Astrocyte (in vitro differentiated cells and primary cell): ENCODE data around the gene RNLS. TPM values are rescaled to one million over a fixed set of nuclear protein-coding genes. Genes with fewer than 3 reads are reported as not detected.

Source experiments
- DNase-seq: peaks from one replicate; pipeline ENCODE4 v3.0.0-alpha.2; 2010; ENCODE audit warnings: low read depth
- FAIRE-seq: peaks from 2 replicates; lab custom pipeline; 2011; peaks lifted over from hg19 to GRCh38; lab: Jason Lieb, UNC
- H2AFZ ChIP-seq: 2 replicates; pipeline ENCODE4 v1.6.0; 2012; ENCODE audit warnings: low read depth, low read length, inconsistent platforms
- H3K27ac ChIP-seq: 2 replicates; pipeline ENCODE4 v1.5.1; 2011; ENCODE audit warnings: low read depth, low read length, inconsistent platforms
- H3K27me3 ChIP-seq: 2 replicates; pipeline ENCODE4 v1.6.0; 2011; ENCODE audit warnings: low read length, inconsistent platforms; ENCODE audit not compliant: insufficient read depth
- H3K36me3 ChIP-seq: 2 replicates; pipeline ENCODE4 v1.5.1; 2011; ENCODE audit warnings: low read length, inconsistent platforms; ENCODE audit not compliant: insufficient read depth
- H3K4me1 ChIP-seq: 2 replicates; pipeline ENCODE4 v1.5.1; 2011; ENCODE audit warnings: low read length, inconsistent platforms; ENCODE audit not compliant: insufficient read depth
- H3K4me2 ChIP-seq: 2 replicates; pipeline ENCODE4 v1.6.0; 2012; ENCODE audit warnings: low read length, inconsistent platforms
- H3K4me3 ChIP-seq: 2 replicates; pipeline ENCODE4 v1.5.1; 2011; ENCODE audit warnings: low read depth, mild to moderate bottlenecking, low read length, inconsistent platforms; ENCODE audit not compliant: insufficient read depth
- H3K79me2 ChIP-seq: 2 replicates; pipeline ENCODE4 v1.6.0; 2012; ENCODE audit warnings: mild to moderate bottlenecking, low read length, inconsistent platforms; ENCODE audit not compliant: insufficient read depth
- H3K9ac ChIP-seq: 2 replicates; pipeline ENCODE4 v1.6.0; 2012; ENCODE audit warnings: mild to moderate bottlenecking, low read length, inconsistent platforms
- H3K9me3 ChIP-seq: 2 replicates; pipeline ENCODE4 v1.5.1; 2012; ENCODE audit warnings: low read depth, mild to moderate bottlenecking, low read length, inconsistent platforms; ENCODE audit not compliant: insufficient read depth
- H4K20me1 ChIP-seq: 2 replicates; pipeline ENCODE4 v1.6.0; 2012; ENCODE audit warnings: low read length, inconsistent platforms; ENCODE audit not compliant: insufficient read depth
- H3K27ac Mint-ChIP-seq: one replicate; pipeline ENCODE4 v1.8.0; 2021; ENCODE audit warnings: mild to moderate bottlenecking, mixed read lengths; ENCODE audit not compliant: unreplicated experiment
- H3K27me3 Mint-ChIP-seq: one replicate; pipeline ENCODE4 v1.8.0; 2021; ENCODE audit warnings: low read depth, mixed read lengths; ENCODE audit not compliant: unreplicated experiment
- H3K36me3 Mint-ChIP-seq: one replicate; pipeline ENCODE4 v1.8.0; 2021; ENCODE audit warnings: low read depth, mixed read lengths; ENCODE audit not compliant: unreplicated experiment
- H3K4me1 Mint-ChIP-seq: one replicate; pipeline ENCODE4 v1.8.0; 2021; ENCODE audit warnings: low read depth, mixed read lengths; ENCODE audit not compliant: unreplicated experiment
- H3K4me3 Mint-ChIP-seq: one replicate; pipeline ENCODE4 v1.8.0; 2021; ENCODE audit warnings: mild to moderate bottlenecking, moderate library complexity, mixed read lengths; ENCODE audit not compliant: unreplicated experiment
- H3K9me3 Mint-ChIP-seq: one replicate; pipeline ENCODE4 v1.8.0; 2021; ENCODE audit warnings: mild to moderate bottlenecking, mixed read lengths; ENCODE audit not compliant: unreplicated experiment
- CTCF ChIP-seq: IDR thresholded peaks from 2 replicates; pipeline ENCODE4 v1.5.1; 2011; ENCODE audit warnings: low read depth, mild to moderate bottlenecking, inconsistent platforms, low read length, moderate library complexity; ENCODE audit not compliant: insufficient read depth
- EZH2 ChIP-seq: IDR thresholded peaks from 2 replicates; pipeline ENCODE4 v1.6.1; 2012; ENCODE audit warnings: mild to moderate bottlenecking, low read length, inconsistent platforms; ENCODE audit not compliant: insufficient read depth
- total RNA-seq: library from RNA; stranded (reverse); gene quantifications from 2 replicates; pipeline ENCODE4 v1.2.1, GENCODE V29; 2021

The RNLS gene
- total RNA-seq, 1 donor from 2014 or later, result 6.9 TPM

GRCh38 chr10:88507826-88508453 lies 75.2 kb downstream of the RNLS start:
- H3K4me2 ChIP-seq, result no peak overlapping the region
- H3K79me2 ChIP-seq, result no peaks in the 10 kb centered on the region
- Mint-ChIP-seq H3K9me3 (no peaks in the 10 kb centered on the region), H3K4me3 (no peak overlapping the region), H3K27ac (no peak overlapping the region), H3K27me3 (no peaks in the 10 kb centered on the region), H3K4me1 (peaks cover 5% of the 10 kb centered on the region), H3K36me3 (no peaks in the 10 kb centered on the region)
- H3K36me3 ChIP-seq, result no peaks in the 10 kb centered on the region
- FAIRE-seq (no peak), DNase-seq (no peak)
- no peak overlapping the region for H2AFZ ChIP-seq
- H4K20me1 ChIP-seq, result no peaks in the 10 kb centered on the region
- H3K9me3 ChIP-seq, result no peaks in the 10 kb centered on the region
- no peaks in the 10 kb centered on the region for H3K27me3 ChIP-seq
- H3K4me1 ChIP-seq, result no peaks in the 10 kb centered on the region
- H3K4me3 ChIP-seq, result no peak overlapping the region
- TF ChIP-seq EZH2 (no peak), CTCF (no peak)
- no peak overlapping the region for H3K27ac ChIP-seq
- no peak overlapping the region for H3K9ac ChIP-seq

- Histone ChIP-seq H3K27me3 (no peaks in the 10 kb centered on the region), H3K27ac (no peak overlapping the region), H3K4me1 (no peaks in the 10 kb centered on the region), H3K4me3 (no peak overlapping the region), H3K79me2 (no peaks in the 10 kb centered on the region), H3K36me3 (no peaks in the 10 kb centered on the region), H3K4me2 (no peak overlapping the region), H4K20me1 (no peaks in the 10 kb centered on the region), H2AFZ (no peak overlapping the region), H3K9me3 (no peaks in the 10 kb centered on the region), H3K9ac (no peak overlapping the region)
- no peaks in the 10 kb centered on the region for H3K9me3 Mint-ChIP-seq
- FAIRE-seq, result no peak
- H3K27ac Mint-ChIP-seq, result no peak overlapping the region
- TF ChIP-seq EZH2, result no peak
- no peak for TF ChIP-seq CTCF
- H3K27me3 Mint-ChIP-seq, result no peaks in the 10 kb centered on the region
- peaks cover 5% of the 10 kb centered on the region for H3K4me1 Mint-ChIP-seq
- no peaks in the 10 kb centered on the region for H3K36me3 Mint-ChIP-seq
- no peak for DNase-seq
- H3K4me3 Mint-ChIP-seq, result no peak overlapping the region
These were observed 75.7 kb downstream of the RNLS start for GRCh38 chr10:88507404-88507803.

GRCh38 chr10:88505680-88506215 lies 77.4 kb downstream of the RNLS start:
- H3K36me3 Mint-ChIP-seq, result no peaks in the 10 kb centered on the region
- Histone ChIP-seq H3K27ac (no peak overlapping the region), H3K4me3 (no peak overlapping the region), H3K79me2 (no peaks in the 10 kb centered on the region), H3K36me3 (no peaks in the 10 kb centered on the region), H3K9me3 (no peaks in the 10 kb centered on the region), H3K9ac (no peak overlapping the region), H3K4me2 (no peak overlapping the region), H3K4me1 (no peaks in the 10 kb centered on the region), H4K20me1 (no peaks in the 10 kb centered on the region), H3K27me3 (no peaks in the 10 kb centered on the region), H2AFZ (no peak overlapping the region)
- H3K27me3 Mint-ChIP-seq, result no peaks in the 10 kb centered on the region
- H3K9me3 Mint-ChIP-seq, result no peaks in the 10 kb centered on the region
- DNase-seq (no peak), FAIRE-seq (no peak)
- H3K27ac Mint-ChIP-seq, result no peak overlapping the region
- H3K4me1 Mint-ChIP-seq, result peaks cover 5% of the 10 kb centered on the region
- TF ChIP-seq CTCF (no peak), EZH2 (no peak)
- no peak overlapping the region for H3K4me3 Mint-ChIP-seq
